Spleen (tissue), 11 donors: Measurements from ENCODE around the gene DIP2C. TPM values are rescaled to one million over a fixed set of nuclear protein-coding genes. Genes with fewer than 3 reads are reported as not detected.

Source experiments
- DNase-seq: peaks from one replicate; pipeline ENCODE4 v3.0.0-alpha.2; 2020
- H3K27ac ChIP-seq, 8 donors: fragments of 200-600 bp; sonication (generic) in 7 of 8; 1 replicate in 4 of 8; 2 replicates in 4 of 8; pipeline versions ENCODE4 v1.5.0 to v1.8.0; 2016 to 2021; ENCODE audit warnings: inconsistent platforms in 4 of 8, mild to moderate bottlenecking in 4 of 8, moderate library complexity in 1 of 8
- H3K27me3 ChIP-seq, 7 donors: fragments of 200-600 bp; sonication (generic) in 6 of 7; replicated peaks in 1 of 7; 1 replicate in 4 of 7; 2 replicates in 3 of 7; pipeline versions ENCODE4 v1.5.0 to v1.8.0; 2016 to 2021; ENCODE audit warnings: inconsistent platforms in 3 of 7, mild to moderate bottlenecking in 1 of 7
- H3K36me3 ChIP-seq, 6 donors: fragments of 200-600 bp; sonication (generic) in 5 of 6; 1 replicate in 4 of 6; 2 replicates in 2 of 6; pipeline versions ENCODE4 v1.5.0 to v1.8.0; 2016 to 2021; ENCODE audit warnings: inconsistent platforms in 2 of 6
- H3K4me1 ChIP-seq, 6 donors: fragments of 200-600 bp; sonication (generic) in 5 of 6; 1 replicate in 3 of 6; 2 replicates in 3 of 6; pipeline versions ENCODE4 v1.5.0 to v1.8.0; 2016 to 2021; ENCODE audit warnings: inconsistent platforms in 3 of 6
- H3K4me3 ChIP-seq, 8 donors: fragments of 200-600 bp; sonication (generic) in 7 of 8; 1 replicate in 4 of 8; 2 replicates in 4 of 8; pipeline versions ENCODE4 v1.5.0 to v1.8.0; 2016 to 2021; ENCODE audit warnings: inconsistent platforms in 4 of 8, mild to moderate bottlenecking in 4 of 8, moderate library complexity in 2 of 8
- H3K9me3 ChIP-seq, 8 donors: fragments of 200-600 bp; sonication (generic) in 7 of 8; 1 replicate in 4 of 8; 2 replicates in 4 of 8; pipeline versions ENCODE4 v1.5.0 to v1.8.0; 2016 to 2021; ENCODE audit warnings: inconsistent platforms in 4 of 8
- CTCF ChIP-seq, 11 experiments: fragments of 200-600 bp in 7 of 11; fragments of 450-650 bp in 4 of 11; sonication (generic) in 4 of 11; IDR thresholded peaks in 8 of 11; conservative IDR thresholded peaks in 3 of 11; 1 replicate in 7 of 11; 2 replicates in 4 of 11; pipeline versions ENCODE4 v1.4.0 to v1.8.0; 2016 to 2021; ENCODE audit warnings: antibody characterized with exemption in 11 of 11, inconsistent platforms in 4 of 11, mild to moderate bottlenecking in 1 of 11
- POLR2A ChIP-seq, 3 donors: fragments of 450-650 bp; IDR thresholded peaks; one replicate each; pipeline ENCODE4 v1.5.1; 2017; ENCODE audit warnings: antibody characterized with exemption in 3 of 3, mild to moderate bottlenecking in 1 of 3
- POLR2AphosphoS5 ChIP-seq, 3 donors: sonication (generic); formaldehyde crosslinking; IDR thresholded peaks; one replicate each; pipeline ENCODE4 v1.5.1; 2017; ENCODE audit warnings: antibody characterized with exemption in 3 of 3
- WGBS, 5 donors: extraction: QIAGEN DNeasy Blood & Tissue Kit in 3 of 5; methylation state at CpG; one replicate each; pipeline versions ENCODE4 v1.1.5 to v1.1.7; 2013 to 2018; 5-methylcytosine and 5-hydroxymethylcytosine counted together
- intact Hi-C: fragments of 100-400 bp; cut with DNase I; formaldehyde crosslinking; loops from one replicate; pipeline ENCODE4 v1.15.0; 2023; ENCODE audit warnings: low total_unique reads
- polyA plus RNA-seq, 3 donors: library from polyadenylated mRNA; stranded (reverse); fragments of 200-250 nt; gene quantifications; one replicate each; pipeline ENCODE4 v1.2.1, GENCODE V29; 2013
- total RNA-seq, 7 donors: library from RNA; depleted of rRNA in 3 of 7; stranded (reverse); fragments of >200 nt in 3 of 7; fragmentation: NEBNext Ultra II Directional in 4 of 7; extraction: Animal tissue kit (Norgen Biotek cat#: 25700) in 4 of 7; gene quantifications; one replicate each; pipeline versions ENCODE4 v1.1.0 to v1.2.1, GENCODE V29; 2016 to 2021
- donor health status: healthy with polysubstance abuse.
- donor health status: DM: no; HTN: no; CAD: no; lungs with moderate emphysema.
- donor health status: DM: no; HTN: no; CAD: no.
- donor health status: Bipolar disorder and iron deficiency.
- donor health status: healthy.
- donor health status: DM: no; HTN: no; CAD: no.
- donor health status: DM: yes; HTN: yes; CAD: no.

The DIP2C gene
- total and polyA plus RNA-seq, 10 donors = 2.2 to 13.1 (median 9.0) TPM

- intact Hi-C loops = loop anchor here (10.0 kb wide), 1 partner anchor 171 kb away; no protein-coding TSS in a partner anchor
- no peak for DNase-seq
- 78 to 84% (median 81%) methylated on average over 7 of the region's 7 CpGs for WGBS, 5 donors
- peaks cover 0 to 45% (median 14%) of the 10 kb centered on the region in 7 donors for H3K27me3 ChIP-seq
- no peak overlapping the region for H3K27ac ChIP-seq
- H3K9me3 ChIP-seq = peaks cover 0 to 6% (median 0%) of the 10 kb centered on the region in 8 donors
- H3K36me3 ChIP-seq = no peaks in the 10 kb centered on the region
- no peak for TF ChIP-seq CTCF (IDR thresholded peaks at IDR 0.05 in 8 of 11, conservative IDR thresholded peaks at IDR 0.05 in 3 of 11)
- no peak for TF ChIP-seq POLR2A (IDR thresholded peaks at IDR 0.05)
- TF ChIP-seq POLR2AphosphoS5 (IDR thresholded peaks at IDR 0.05) = no peak
- H3K4me3 ChIP-seq = no peak overlapping the region
- peaks cover 0 to 27% (median 12%) of the 10 kb centered on the region in 6 donors for H3K4me1 ChIP-seq
These were observed 3.9 kb downstream of the DIP2C start for GRCh38 chr10:685613-686012.

GRCh38 chr10:683448-684071 lies 5.9 kb downstream of the DIP2C start:
- Histone ChIP-seq H3K4me3 (no peak overlapping the region), H3K27ac (no peak overlapping the region), H3K4me1 (peaks cover 0 to 23% (median 10%) of the 10 kb centered on the region in 6 donors), H3K36me3 (no peaks in the 10 kb centered on the region), H3K27me3 (peaks cover 0 to 27% (median under 1%) of the 10 kb centered on the region in 7 donors), H3K9me3 (peaks cover 0 to 6% (median 0%) of the 10 kb centered on the region in 8 donors)
- WGBS, 5 donors = 80 to 83% (median 80%) methylated on average over 23 of the region's 23 CpGs
- intact Hi-C loops = loop anchor here (10.0 kb wide), 1 partner anchor 169 kb away; no protein-coding TSS in a partner anchor
- TF ChIP-seq POLR2AphosphoS5 (IDR thresholded peaks at IDR 0.05) (no peak), CTCF (IDR thresholded peaks at IDR 0.05 in 8 of 11, conservative IDR thresholded peaks at IDR 0.05 in 3 of 11) (no peak), POLR2A (IDR thresholded peaks at IDR 0.05) (no peak)
- DNase-seq = no peak

GRCh38 chr10:682931-683447 lies 6.5 kb downstream of the DIP2C start:
- Histone ChIP-seq H3K4me1 (peaks cover 0 to 17% (median 7%) of the 10 kb centered on the region in 6 donors), H3K4me3 (no peak overlapping the region), H3K36me3 (no peaks in the 10 kb centered on the region), H3K27me3 (peaks cover 0 to 22% (median 0%) of the 10 kb centered on the region in 7 donors), H3K9me3 (peaks cover 0 to 6% (median 0%) of the 10 kb centered on the region in 8 donors), H3K27ac (no peak overlapping the region)
- intact Hi-C loops = loop anchor here (10.0 kb wide), 1 partner anchor 168 kb away; no protein-coding TSS in a partner anchor
- 90 to 93% (median 91%) methylated on average over 14 of the region's 14 CpGs for WGBS, 5 donors
- no peak for TF ChIP-seq POLR2A (IDR thresholded peaks at IDR 0.05)
- TF ChIP-seq CTCF (IDR thresholded peaks at IDR 0.05 in 8 of 11, conservative IDR thresholded peaks at IDR 0.05 in 3 of 11) = no peak
- TF ChIP-seq POLR2AphosphoS5 (IDR thresholded peaks at IDR 0.05) = no peak
- DNase-seq = no peak

- TF ChIP-seq POLR2AphosphoS5 (IDR thresholded peaks at IDR 0.05) = no peak
- no peak for TF ChIP-seq POLR2A (IDR thresholded peaks at IDR 0.05)
- TF ChIP-seq CTCF (IDR thresholded peaks at IDR 0.05 in 8 of 11, conservative IDR thresholded peaks at IDR 0.05 in 3 of 11) = no peak
- peaks cover 0 to 18% (median 3%) of the 10 kb centered on the region in 6 donors for H3K4me1 ChIP-seq
- H3K27me3 ChIP-seq = peaks cover 0 to 11% (median 0%) of the 10 kb centered on the region in 7 donors
- intact Hi-C loops = loop anchor here (10.0 kb wide), 1 partner anchor 167 kb away; no protein-coding TSS in a partner anchor
- no peak overlapping the region for H3K4me3 ChIP-seq
- DNase-seq = no peak
- H3K36me3 ChIP-seq = no peaks in the 10 kb centered on the region
- peaks cover 0 to 6% (median 0%) of the 10 kb centered on the region in 8 donors for H3K9me3 ChIP-seq
- WGBS, 5 donors = 75 to 85% (median 80%) methylated on average over 6 to 9 of the region's 9 CpGs
- no peak overlapping the region for H3K27ac ChIP-seq
These were observed 7.7 kb downstream of the DIP2C start for GRCh38 chr10:681670-682318.
